ENCODE results near the gene HBE1. TPM values are rescaled to one million over a fixed set of nuclear protein-coding genes. Genes with fewer than 3 reads are reported as not detected.
"Not testable (repeated sequence)": the region's sequence is repeated elsewhere in the genome, so short reads cannot be mapped to it uniquely, and the experiment has no call there.

Gene HBE1
- total RNA-seq, 4 donors from 2014 or later, result 4.2 TPM; not detected in 3

DNA sequence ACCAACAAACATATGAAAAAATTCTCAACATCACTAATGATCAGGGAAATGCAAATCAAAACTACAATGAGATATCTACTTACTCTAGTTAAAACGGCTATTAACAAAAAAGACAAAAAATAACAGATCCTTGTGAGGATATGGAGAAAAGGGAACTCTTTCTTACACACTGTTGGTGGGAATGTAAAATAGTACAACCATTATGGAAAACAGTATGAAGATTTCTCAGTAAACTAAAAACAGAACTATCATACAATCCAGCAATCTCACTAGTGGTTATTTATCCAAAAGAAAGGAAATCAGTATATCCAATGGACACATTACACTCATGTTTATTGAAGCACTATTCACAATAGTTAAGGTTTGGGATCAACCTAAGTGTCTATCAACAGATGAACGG is 3.9 kb downstream of the HBE1 start:
- intact Hi-C loops (cut with DNase I; ENCODE audit: low total_unique reads), result no loop called here
- no peaks in the 10 kb centered on the region for H3K36me3 ChIP-seq
- H3K4me3 ChIP-seq, result no peak overlapping the region
- no peak for DNase-seq
- H3K4me1 ChIP-seq, result no peaks in the 10 kb centered on the region
- H3K9me3 ChIP-seq, result no peaks in the 10 kb centered on the region
- no peaks in the 10 kb centered on the region for H3K27me3 ChIP-seq
- no peak overlapping the region for H3K27ac ChIP-seq
- TF ChIP-seq POLR2A (IDR thresholded peaks at IDR 0.05), result no peak
- TF ChIP-seq, protein P1, sequence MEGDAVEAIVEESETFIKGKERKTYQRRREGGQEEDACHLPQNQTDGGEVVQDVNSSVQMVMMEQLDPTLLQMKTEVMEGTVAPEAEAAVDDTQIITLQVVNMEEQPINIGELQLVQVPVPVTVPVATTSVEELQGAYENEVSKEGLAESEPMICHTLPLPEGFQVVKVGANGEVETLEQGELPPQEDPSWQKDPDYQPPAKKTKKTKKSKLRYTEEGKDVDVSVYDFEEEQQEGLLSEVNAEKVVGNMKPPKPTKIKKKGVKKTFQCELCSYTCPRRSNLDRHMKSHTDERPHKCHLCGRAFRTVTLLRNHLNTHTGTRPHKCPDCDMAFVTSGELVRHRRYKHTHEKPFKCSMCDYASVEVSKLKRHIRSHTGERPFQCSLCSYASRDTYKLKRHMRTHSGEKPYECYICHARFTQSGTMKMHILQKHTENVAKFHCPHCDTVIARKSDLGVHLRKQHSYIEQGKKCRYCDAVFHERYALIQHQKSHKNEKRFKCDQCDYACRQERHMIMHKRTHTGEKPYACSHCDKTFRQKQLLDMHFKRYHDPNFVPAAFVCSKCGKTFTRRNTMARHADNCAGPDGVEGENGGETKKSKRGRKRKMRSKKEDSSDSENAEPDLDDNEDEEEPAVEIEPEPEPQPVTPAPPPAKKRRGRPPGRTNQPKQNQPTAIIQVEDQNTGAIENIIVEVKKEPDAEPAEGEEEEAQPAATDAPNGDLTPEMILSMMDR (IDR thresholded peaks at IDR 0.05), result no peak

DNA sequence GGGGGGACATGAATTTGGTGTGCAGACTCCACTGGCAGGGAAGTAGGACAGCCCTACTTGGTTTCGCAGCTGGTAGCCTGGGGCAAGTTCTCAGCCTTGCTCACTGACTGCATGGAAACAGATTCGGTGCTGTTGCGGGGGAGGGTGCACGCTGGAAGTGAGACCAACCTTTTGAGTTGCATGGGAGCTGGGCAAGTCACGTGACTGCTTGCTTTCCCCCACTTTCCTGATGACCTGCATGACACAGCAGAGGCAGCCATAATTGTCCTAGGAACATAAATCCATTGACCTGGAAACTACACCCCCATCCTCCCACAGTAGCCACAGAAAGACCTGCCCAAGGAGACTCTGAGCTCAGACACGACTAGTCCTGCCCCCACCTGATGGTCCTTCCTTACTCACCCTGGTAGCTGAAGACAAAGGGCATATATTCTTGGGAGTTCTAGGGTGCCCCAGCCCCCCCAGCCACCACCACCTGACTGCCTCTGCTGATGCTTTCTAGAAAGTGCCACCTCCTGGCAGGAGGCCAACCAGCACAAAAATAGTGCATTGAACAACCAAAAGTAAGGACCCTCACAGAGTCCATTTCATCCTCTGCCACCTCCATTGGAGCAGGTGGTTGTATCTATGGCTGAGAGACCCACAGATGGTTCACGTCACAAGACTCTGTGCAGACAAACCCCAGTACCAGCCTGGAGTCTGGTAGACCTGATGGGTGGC is 11.0 kb downstream of the HBE1 start:
- Histone ChIP-seq H3K4me1 (no peaks in the 10 kb centered on the region), H3K36me3 (no peaks in the 10 kb centered on the region), H3K4me3 (no peak overlapping the region), H3K27me3 (no peaks in the 10 kb centered on the region), H3K9me3 (no peaks in the 10 kb centered on the region), H3K27ac (no peak overlapping the region)
- TF ChIP-seq POLR2A (IDR thresholded peaks at IDR 0.05), result no peak
- TF ChIP-seq, protein P1 (IDR thresholded peaks at IDR 0.05), result no peak
- intact Hi-C loops (cut with DNase I; ENCODE audit: low total_unique reads), result no loop called here
- DNase-seq, result no peak

DNA sequence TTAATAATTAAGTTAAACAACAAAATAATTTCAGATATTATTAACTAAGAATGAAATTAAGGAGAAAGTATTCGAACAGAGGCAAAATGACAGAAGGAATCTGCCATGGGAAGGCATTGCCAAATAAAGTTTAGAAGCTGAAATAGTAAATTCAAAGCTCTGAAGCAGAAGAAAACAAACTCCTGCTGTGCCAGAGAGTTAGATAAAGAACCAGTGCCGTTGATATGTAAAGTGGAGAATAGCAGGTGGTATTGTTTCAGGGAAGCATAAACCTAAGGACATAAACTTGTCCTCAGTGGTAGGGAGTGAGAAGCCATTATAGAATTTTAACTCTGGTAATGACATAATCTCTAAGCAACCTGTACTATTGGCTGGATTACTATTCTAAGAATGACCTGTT is 12.4 kb downstream of the HBE1 start:
- Histone ChIP-seq H3K27me3 (no peaks in the 10 kb centered on the region), H3K36me3 (no peaks in the 10 kb centered on the region), H3K4me3 (no peak overlapping the region), H3K4me1 (no peaks in the 10 kb centered on the region), H3K9me3 (no peaks in the 10 kb centered on the region), H3K27ac (no peak overlapping the region)
- DNase-seq, result no peak
- TF ChIP-seq, protein P1 (IDR thresholded peaks at IDR 0.05), result no peak
- intact Hi-C loops (cut with DNase I; ENCODE audit: low total_unique reads), result no loop called here

DNA sequence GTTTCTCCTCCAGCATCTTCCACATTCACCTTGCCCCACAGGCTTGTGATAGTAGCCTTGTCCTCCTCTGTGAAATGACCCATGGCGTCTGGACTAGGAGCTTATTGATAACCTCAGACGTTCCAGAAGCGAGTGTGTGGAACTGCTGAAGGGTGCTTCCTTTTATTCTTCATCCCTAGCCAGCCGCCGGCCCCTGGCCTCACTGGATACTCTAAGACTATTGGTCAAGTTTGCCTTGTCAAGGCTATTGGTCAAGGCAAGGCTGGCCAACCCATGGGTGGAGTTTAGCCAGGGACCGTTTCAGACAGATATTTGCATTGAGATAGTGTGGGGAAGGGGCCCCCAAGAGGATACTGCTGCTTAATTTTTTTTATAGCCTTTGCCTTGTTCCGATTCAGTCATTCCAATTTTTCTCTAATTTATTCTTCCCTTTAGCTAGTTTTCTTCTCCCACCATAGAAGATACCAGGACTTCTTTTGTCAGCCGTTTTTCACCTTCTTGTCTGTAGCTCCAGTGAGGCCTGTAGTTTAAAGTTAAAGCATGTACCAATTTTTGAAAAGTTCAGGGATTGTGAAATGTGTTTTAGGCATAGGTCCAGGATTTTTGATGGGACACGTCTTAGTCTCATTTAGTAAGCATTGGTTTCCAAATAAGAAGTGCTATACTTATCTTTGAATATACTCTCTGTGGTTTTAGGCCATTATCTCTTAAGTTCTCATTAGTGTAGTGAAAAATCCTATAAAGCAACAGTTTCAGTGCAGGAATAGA is 14.9 kb downstream of the HBE1 start, which contains the start of gene HBG2:
HBG2 (minus strand) TSS at position 136 of the 768 bp plus-strand sequence; CDS start at position 83, 53 bp downstream.
- H3K27ac ChIP-seq; H3K4me3 ChIP-seq; H3K27me3 ChIP-seq; H3K9me3 ChIP-seq; H3K36me3 ChIP-seq; H3K4me1 ChIP-seq; intact Hi-C loops (cut with DNase I; ENCODE audit: low total_unique reads); DNase-seq: not testable (repeated sequence)

DNA sequence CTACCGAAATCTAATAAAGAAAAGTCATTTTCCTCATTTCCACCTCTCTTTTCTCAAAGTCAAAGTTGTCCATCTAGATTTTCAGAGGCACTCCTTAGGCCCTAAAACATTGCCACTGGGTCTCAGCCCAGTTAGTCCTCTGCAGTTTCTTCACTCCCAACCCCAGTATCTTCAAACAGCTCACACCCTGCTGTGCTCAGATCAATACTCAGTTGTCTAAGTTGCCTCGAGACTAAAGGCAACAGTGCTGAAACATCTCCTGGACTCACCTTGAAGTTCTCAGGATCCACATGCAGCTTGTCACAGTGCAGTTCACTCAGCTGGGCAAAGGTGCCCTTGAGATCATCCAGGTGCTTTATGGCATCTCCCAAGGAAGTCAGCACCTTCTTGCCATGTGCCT is 15.7 kb downstream of the HBE1 start:
- H3K4me3 ChIP-seq; H3K36me3 ChIP-seq; H3K27me3 ChIP-seq; H3K4me1 ChIP-seq; DNase-seq; H3K9me3 ChIP-seq; intact Hi-C loops (cut with DNase I; ENCODE audit: low total_unique reads); H3K27ac ChIP-seq: not testable (repeated sequence)

DNA sequence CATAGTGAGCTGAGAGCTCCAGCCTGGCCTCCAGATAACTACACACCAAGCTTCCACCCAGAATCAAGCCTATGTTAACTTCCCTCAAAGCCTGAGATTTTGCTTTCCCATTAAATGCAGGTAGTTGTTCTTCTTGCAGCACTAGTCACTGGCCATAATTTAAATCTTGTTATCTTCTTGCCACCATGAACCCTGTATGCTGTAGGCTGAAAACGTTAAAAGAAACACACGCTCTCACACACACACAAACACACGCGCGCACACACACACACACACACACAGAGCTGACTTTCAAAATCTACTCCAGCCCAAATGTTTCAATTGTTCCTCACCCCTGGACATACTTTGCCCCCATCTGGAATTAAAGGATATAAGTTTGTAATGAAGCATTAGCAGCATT is 16.3 kb downstream of the HBE1 start:
- H3K4me1 ChIP-seq; H3K4me3 ChIP-seq; H3K36me3 ChIP-seq; intact Hi-C loops (cut with DNase I; ENCODE audit: low total_unique reads); DNase-seq; H3K27ac ChIP-seq; H3K27me3 ChIP-seq; H3K9me3 ChIP-seq: not testable (repeated sequence)
